GM12892 (cell line): ENCODE measurements around the gene ZBTB20.

ENCODE experiments used
- DNase-seq: peaks from one replicate; pipeline ENCODE4 v3.0.0; 2011; ENCODE audit not compliant: insufficient read length
- FAIRE-seq: peaks from 2 replicates; lab custom pipeline; 2011; peaks lifted over from hg19 to GRCh38; lab: Jason Lieb, UNC
- POLR2A ChIP-seq: IDR thresholded peaks from 2 replicates; pipeline ENCODE4 v1.6.1; 2011; ENCODE audit warnings: low read depth, low read length, control low read depth
- POLR2AphosphoS5 ChIP-seq: IDR thresholded peaks from 2 replicates; pipeline ENCODE4 v1.6.1; 2011; ENCODE audit warnings: low read depth, low read length, control low read depth
- TAF1 ChIP-seq: IDR thresholded peaks from 2 replicates; pipeline ENCODE4 v1.6.1; 2011; ENCODE audit warnings: low read depth, mild to moderate bottlenecking, control low read depth, low read length, borderline replicate concordance

Gene ZBTB20

GRCh38 chr3:114393367-114394072 is 753.6 kb downstream of the ZBTB20 start:
- no peak for FAIRE-seq
- DNase-seq, result no peak
- TF ChIP-seq POLR2AphosphoS5 (no peak), TAF1 (no peak), POLR2A (no peak)

- FAIRE-seq (peak; percentile 73), DNase-seq (no peak)
- TF ChIP-seq POLR2AphosphoS5 (no peak), POLR2A (no peak), TAF1 (no peak)
These were observed 754.3 kb downstream of the ZBTB20 start for GRCh38 chr3:114392831-114393230.

DNA sequence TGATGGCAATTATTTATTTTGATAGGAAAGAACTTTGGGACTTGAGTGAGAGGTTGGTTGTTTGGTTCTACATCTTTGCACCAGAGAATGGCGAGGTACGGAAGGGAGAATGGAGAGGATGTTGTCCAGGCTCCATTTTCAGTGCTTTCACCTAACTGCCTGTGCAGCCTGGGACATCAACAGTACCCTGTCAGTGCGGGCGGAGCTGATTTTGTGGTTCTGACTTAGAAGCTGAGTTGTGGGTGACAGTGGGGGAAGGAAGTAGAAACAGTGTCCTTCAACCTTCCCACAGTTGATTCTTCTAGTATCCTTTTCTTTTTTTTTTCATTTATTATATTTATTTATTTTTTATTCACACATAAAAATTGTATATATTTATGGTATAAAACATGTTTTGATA is 757.9 kb downstream of the ZBTB20 start:
- no peak for FAIRE-seq
- DNase-seq, result no peak
- TF ChIP-seq POLR2A (no peak), POLR2AphosphoS5 (no peak), TAF1 (no peak)

GRCh38 chr3:114384558-114384903 is 762.6 kb downstream of the ZBTB20 start:
- DNase-seq (no peak), FAIRE-seq (no peak)
- TF ChIP-seq POLR2AphosphoS5, result no peak
- TF ChIP-seq TAF1, result no peak
- TF ChIP-seq POLR2A, result no peak

DNA sequence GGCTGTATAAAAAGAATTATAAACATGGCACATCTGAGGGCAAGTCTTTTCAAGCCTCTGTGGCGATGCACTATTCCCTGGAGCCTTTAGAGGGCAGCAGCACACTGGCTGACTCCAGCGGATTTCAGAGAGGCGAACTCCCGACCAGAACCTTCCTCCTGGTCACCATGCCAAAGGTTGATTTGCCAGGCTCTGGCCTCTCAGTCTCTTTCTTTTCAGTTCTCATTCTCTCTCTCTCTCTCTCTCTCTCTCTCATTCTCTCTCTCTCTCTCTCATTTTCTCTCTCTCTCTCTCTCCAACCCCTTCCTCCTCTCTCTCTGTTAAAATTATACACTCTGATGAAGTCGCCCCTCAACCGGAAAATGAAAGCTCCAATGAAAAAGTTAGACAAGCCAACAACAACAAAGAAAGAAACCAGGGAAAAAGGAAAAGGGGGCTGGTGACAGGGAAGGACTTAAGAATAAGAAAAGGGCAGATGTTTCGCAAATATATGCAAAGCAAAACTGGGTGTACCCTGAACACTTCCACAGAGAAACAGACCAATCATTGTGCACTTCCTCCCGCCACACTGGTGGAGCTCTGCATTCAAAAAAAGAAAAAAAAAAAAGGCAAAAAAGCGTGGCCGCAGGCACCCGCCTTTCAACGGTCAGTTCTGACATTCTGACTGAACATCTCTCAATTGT is 763.1 kb downstream of the ZBTB20 start:
- DNase-seq (peak; percentile 25), FAIRE-seq (peak; percentile 78)
- TF ChIP-seq POLR2AphosphoS5 (no peak), TAF1 (no peak), POLR2A (no peak)

DNA sequence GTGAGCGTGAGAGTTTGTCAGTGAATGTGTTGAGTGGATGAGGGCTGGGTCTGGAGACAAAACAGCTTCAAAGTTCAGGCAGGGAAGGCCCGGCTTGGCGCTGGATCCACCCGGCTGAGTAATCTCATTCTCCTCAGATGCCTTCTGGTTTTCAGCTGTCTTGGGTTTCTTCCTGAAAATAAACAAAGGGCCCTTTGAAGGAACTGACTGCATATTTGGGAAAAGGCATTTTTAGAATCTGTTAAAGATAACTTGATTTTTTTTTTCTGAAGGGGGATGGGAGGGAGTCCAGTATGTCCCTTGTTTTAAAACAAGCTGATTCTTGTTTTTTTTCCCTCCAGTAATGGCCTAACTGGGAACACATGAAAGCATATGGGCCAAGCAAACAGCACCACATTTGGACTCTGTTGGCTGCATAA is 766.8 kb downstream of the ZBTB20 start:
- no peak for TF ChIP-seq POLR2AphosphoS5
- TF ChIP-seq TAF1, result no peak
- TF ChIP-seq POLR2A, result no peak
- DNase-seq, result no peak
- no peak for FAIRE-seq

DNA sequence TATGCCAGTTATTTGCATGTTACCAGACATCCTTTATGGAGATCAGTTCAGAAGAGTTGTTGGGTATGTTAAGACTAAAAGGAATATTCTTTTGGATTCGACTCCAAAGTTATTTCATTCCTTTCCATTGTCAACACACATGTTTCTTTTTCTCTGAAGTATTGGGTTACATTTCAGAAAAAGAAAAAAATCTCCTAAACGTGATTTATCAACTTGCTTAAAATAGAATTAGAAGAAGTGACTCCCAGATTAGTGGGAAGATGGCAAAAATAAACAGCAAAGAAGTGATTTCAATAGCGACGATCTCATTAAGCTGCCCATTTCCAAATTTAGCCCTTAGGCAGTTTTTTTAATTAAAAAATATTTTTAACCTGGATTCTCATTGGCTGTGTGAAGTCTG is 767.8 kb downstream of the ZBTB20 start:
- TF ChIP-seq POLR2AphosphoS5 (no peak), TAF1 (no peak), POLR2A (no peak)
- FAIRE-seq (no peak), DNase-seq (no peak)

DNA sequence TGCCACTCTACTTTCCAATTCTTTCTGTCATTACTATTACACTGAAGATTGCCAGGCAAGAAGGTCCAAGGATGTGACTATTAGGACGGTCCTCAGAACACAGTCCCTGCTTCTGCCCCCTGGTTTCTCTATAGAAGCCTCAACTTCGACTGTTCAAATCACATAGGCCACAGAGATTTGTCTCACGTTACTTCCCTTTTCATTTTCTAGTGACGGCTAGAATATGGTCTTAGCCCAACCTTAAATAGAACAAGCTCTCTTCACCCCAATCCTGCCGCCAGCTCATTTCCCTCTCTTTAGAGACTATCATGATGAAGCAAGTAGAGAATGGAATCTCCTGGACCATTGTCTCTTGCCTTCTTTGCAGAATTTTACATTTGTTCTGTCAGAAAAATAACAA is 768.3 kb downstream of the ZBTB20 start:
- TF ChIP-seq POLR2A (no peak), TAF1 (no peak), POLR2AphosphoS5 (no peak)
- FAIRE-seq, result peak; percentile 50
- DNase-seq, result no peak

DNA sequence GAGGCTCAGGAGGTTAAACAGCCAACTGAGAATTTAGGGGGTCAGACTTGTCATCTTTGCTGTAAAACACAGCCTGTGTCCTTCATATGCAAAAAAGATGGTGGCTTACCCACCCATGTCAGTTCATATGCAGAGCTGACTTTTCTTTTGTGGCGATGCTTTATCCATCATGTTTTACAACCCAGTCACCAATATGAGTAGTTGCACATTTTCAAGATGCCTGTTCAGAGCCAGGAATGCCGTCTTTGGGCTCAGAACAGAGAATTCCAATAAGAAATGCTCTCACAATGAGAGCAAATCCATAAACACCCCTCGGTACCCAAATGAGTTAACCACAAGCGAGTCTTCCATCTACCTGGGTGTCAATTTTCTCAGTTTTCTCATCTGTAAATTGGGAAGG is 769.7 kb downstream of the ZBTB20 start:
- DNase-seq (no peak), FAIRE-seq (no peak)
- TF ChIP-seq POLR2A, result no peak
- no peak for TF ChIP-seq POLR2AphosphoS5
- TF ChIP-seq TAF1, result no peak

GRCh38 chr3:114376516-114377185 is 770.4 kb downstream of the ZBTB20 start:
- DNase-seq, result no peak
- TF ChIP-seq POLR2A (no peak), POLR2AphosphoS5 (no peak), TAF1 (no peak)

GRCh38 chr3:114375608-114376421 is 771.3 kb downstream of the ZBTB20 start:
- TF ChIP-seq POLR2A (no peak), TAF1 (no peak), POLR2AphosphoS5 (no peak)
- DNase-seq (no peak), FAIRE-seq (no peak)

More at GRCh38 chr3:114376516-114377185, 770.4 kb downstream of the ZBTB20 start:
- FAIRE-seq, result no peak

DNA sequence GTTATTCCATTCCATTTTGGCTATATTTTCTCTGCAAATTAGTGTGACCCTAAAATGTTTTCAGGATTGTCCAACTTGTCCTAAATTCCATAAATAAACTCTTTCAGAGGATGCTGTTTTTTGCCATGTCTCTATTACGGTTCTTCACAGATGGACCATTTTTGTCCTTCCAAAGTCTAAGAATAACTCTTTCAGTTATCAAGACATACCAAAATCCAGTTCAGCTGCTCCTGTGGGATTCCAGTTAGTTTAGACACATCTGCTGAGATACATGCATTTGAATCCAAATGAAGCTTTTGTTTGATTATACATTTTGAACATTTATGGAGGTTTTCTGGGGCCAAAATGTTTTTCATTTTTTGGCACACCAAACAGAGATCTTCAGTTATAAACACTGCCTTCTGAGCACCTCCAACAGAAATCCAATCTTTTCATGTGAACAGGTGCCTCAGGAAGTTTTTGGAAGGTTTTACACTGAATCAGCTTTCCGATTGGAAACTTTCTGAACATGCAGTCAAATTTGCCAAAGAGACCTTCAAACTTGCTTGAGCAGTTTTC is 772.6 kb downstream of the ZBTB20 start:
- no peak for TF ChIP-seq TAF1
- no peak for TF ChIP-seq POLR2AphosphoS5
- no peak for TF ChIP-seq POLR2A
- FAIRE-seq (no peak), DNase-seq (no peak)
